Heart right ventricle (tissue), 16 donors: Measurements from ENCODE around the gene SMYD3. TPM values are rescaled to one million over a fixed set of nuclear protein-coding genes. Genes with fewer than 3 reads are reported as not detected.

Experiments
- ATAC-seq, 8 donors: fragments of 200-7000 bp; cut with Tn5 transposase; one replicate each; pipeline ENCODE4 v1.9.1; 2020; ENCODE audit warnings: mild to moderate bottlenecking in 8 of 8, moderate library complexity in 8 of 8, moderate number of reproducible peaks in 1 of 8
- DNase-seq, 2 donors: peaks; one replicate each; pipeline ENCODE4 v3.0.0-alpha.2; 2020
- H3K27ac ChIP-seq, 10 donors: fragments of 200-600 bp; sonication (generic) in 2 of 10; one replicate each; pipeline versions ENCODE4 v1.5.0 to v1.8.0; 2020 to 2022; ENCODE audit warnings: mild to moderate bottlenecking in 3 of 10
- H3K27me3 ChIP-seq, 7 donors: fragments of 200-600 bp; one replicate each; pipeline ENCODE4 v1.8.0; 2021 to 2022; ENCODE audit warnings: mild to moderate bottlenecking in 2 of 7
- H3K36me3 ChIP-seq, 9 donors: fragments of 200-600 bp; sonication (generic) in 1 of 9; one replicate each; pipeline versions ENCODE4 v1.5.0 to v1.8.0; 2020 to 2022; ENCODE audit warnings: mild to moderate bottlenecking in 2 of 9
- H3K4me1 ChIP-seq, 9 donors: fragments of 200-600 bp; sonication (generic) in 1 of 9; one replicate each; pipeline versions ENCODE4 v1.5.0 to v1.8.0; 2020 to 2022; ENCODE audit warnings: mild to moderate bottlenecking in 4 of 9
- H3K4me3 ChIP-seq, 10 donors: fragments of 200-600 bp; sonication (generic) in 2 of 10; one replicate each; pipeline versions ENCODE4 v1.5.0 to v1.8.0; 2020 to 2022; ENCODE audit warnings: mild to moderate bottlenecking in 7 of 10, moderate library complexity in 2 of 10
- H3K9me3 ChIP-seq, 11 donors: fragments of 200-600 bp in 10 of 11; sonication (generic) in 2 of 11; one replicate each; pipeline versions ENCODE4 v1.5.0 to v1.8.0; 2013 to 2022; ENCODE audit warnings: mild to moderate bottlenecking in 2 of 11, control low read depth in 1 of 11, moderate library complexity in 1 of 11
- WGBS, 2 donors: extraction: QIAGEN DNeasy Blood & Tissue Kit; methylation state at CpG; one replicate each; pipeline ENCODE4 v1.1.7; 2013; ENCODE audit warnings: inconsistent platforms in 1 of 2; 5-methylcytosine and 5-hydroxymethylcytosine counted together
- intact Hi-C, 10 donors: fragments of 100-400 bp; cut with DNase I; formaldehyde crosslinking; loops; one replicate each; pipeline versions ENCODE4 v1.11.1 to v1.14.2; 2022
- polyA plus RNA-seq, 2 donors: library from polyadenylated mRNA; stranded (reverse); fragments of 200-250 nt; gene quantifications; one replicate each; pipeline ENCODE4 v1.2.3, GENCODE V29; 2013
- total RNA-seq, 10 donors: library from RNA; stranded (reverse); fragmentation: NEBNext Ultra II Directional in 3 of 10; extraction: Animal tissue kit (Norgen Biotek cat#: 25700) in 3 of 10; gene quantifications; one replicate each; pipeline versions ENCODE4 v1.2.1 to v1.2.4, GENCODE V29; 2021 to 2023
- TF ChIP-seq, protein P1 (sequence below), 9 donors: fragments of 200-600 bp; sonication (generic) in 2 of 9; IDR thresholded peaks; one replicate each; pipeline versions ENCODE4 v1.5.0 to v1.8.0; 2021 to 2022; ENCODE audit warnings: antibody characterized with exemption in 9 of 9, mild to moderate bottlenecking in 5 of 9, moderate library complexity in 1 of 9
- donor health status: Arrhythmogenic right ventricular cardiomyopathy.
- donor health status: ischemic (EF 13 %, LVEDD 7.1; RV severe dilation, severe dysfunction).
- donor health status: healthy with polysubstance abuse.
- donor health status: DM: no; HTN: yes; CAD: no.
- donor health status: DM: no; HTN: no; CAD: no.
- donor health status: ischemic (EF 25% LVEDD 6.9; RV normal size, moderate dysfunction).
- donor health status: ischemic (EF 25% LVEDD 5.7; RV mildly dilated, moderate dysfunction).
- donor health status: healthy.
- donor health status: DM: yes; HTN: yes; CAD: no.
- donor health status: Ischemic cardiomyopathy.
- donor health status: ischemic (EF 35%, LVEDD 5.7; RV mildly dilated, moderate dysfunction).
- donor health status: nonischemic (EF 11% LVEDD 7.7; RV severe dilation, severe dysfunction).
- donor health status: DM: yes; HTN: yes; CAD: no.
- donor health status: PGD.
- donor health status: ischemic (EF 29% LVEDD 5.4; RV normal size, mild dysfunction).
- donor health status: nonischemic (EF 23%, LVEDD 6.1; RV moderate dilation, normal function).

SMYD3 gene
- total and polyA plus RNA-seq, 12 donors: 5.9 to 13.9 (median 8.1) TPM

DNA sequence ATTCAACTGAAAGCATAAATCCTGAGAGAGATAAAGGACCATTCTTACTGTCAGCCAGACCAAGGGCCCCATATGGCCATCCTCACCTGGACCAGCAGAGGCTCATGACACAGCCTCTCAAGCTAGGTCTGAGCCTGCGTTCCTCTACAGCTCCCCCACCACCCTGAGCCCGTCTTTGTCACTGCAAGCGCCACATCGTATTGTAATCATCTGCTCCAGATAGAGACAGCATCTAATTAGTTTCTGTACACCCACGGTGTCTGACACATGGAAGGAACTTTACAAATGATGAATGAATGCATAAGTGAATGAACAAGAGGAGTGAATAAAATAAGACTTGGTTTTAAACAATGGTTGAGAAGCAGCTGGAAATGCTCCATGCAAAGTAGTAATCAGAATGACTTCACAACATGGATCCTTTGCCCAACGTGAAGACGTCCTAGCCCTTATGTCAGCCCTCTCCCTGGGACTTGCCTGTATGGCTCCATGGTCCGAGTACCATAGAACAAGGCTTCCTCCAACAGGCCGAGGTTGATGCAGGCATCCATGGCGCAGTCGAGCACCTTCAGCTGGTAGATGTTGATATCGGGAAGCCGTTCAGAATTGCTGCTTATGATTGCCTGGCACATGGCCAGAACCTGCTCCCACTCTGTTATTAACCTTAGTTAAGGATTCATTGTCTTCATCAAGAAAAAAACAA, 648.9 kb downstream of the SMYD3 start:
- ATAC-seq (no peak), DNase-seq (no peak)
- Histone ChIP-seq H3K4me3 (no peak overlapping the region), H3K36me3 (no peaks in the 10 kb centered on the region), H3K4me1 (peaks cover 0 to 27% (median 13%) of the 10 kb centered on the region in 9 donors), H3K27ac (no peak overlapping the region), H3K9me3 (peaks cover 0 to 8% (median 0%) of the 10 kb centered on the region in 11 donors), H3K27me3 (no peaks in the 10 kb centered on the region)
- intact Hi-C loops: no loop called here
- WGBS, 2 donors: 93 to 95% methylated on average over 13 of the region's 13 CpGs
- TF ChIP-seq, protein P1, sequence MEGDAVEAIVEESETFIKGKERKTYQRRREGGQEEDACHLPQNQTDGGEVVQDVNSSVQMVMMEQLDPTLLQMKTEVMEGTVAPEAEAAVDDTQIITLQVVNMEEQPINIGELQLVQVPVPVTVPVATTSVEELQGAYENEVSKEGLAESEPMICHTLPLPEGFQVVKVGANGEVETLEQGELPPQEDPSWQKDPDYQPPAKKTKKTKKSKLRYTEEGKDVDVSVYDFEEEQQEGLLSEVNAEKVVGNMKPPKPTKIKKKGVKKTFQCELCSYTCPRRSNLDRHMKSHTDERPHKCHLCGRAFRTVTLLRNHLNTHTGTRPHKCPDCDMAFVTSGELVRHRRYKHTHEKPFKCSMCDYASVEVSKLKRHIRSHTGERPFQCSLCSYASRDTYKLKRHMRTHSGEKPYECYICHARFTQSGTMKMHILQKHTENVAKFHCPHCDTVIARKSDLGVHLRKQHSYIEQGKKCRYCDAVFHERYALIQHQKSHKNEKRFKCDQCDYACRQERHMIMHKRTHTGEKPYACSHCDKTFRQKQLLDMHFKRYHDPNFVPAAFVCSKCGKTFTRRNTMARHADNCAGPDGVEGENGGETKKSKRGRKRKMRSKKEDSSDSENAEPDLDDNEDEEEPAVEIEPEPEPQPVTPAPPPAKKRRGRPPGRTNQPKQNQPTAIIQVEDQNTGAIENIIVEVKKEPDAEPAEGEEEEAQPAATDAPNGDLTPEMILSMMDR (IDR thresholded peaks at IDR 0.05): no peak

DNA sequence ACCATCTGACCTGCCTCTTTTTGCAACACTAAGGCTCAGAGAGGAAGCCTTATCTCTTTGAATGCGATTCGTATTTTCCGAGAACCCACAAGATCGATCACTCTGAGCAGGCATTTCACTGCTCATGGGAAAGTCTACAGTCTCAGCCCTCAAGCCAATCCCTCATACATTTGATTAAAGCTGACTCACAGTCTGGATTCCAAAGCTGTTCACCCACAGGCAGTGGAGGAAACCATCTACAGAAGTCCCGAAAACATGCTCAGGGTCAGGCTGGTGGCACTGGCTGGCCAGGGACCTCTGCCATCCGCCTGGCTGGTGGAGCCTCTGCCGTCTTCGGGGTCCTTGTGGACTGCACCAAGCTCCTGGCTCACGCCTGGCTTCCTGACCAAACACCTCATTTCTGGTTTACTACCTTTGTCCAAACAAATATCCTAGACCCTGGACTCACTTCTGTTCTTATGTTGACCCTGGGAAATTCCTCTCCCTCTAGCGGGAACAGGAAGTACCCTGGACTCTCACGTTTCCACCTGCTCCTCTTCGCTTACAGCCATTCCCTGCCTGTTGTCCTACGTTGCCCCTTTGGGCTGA, 650.0 kb downstream of the SMYD3 start:
- TF ChIP-seq, protein P1 (IDR thresholded peaks at IDR 0.05): no peak
- ATAC-seq: no peak

GRCh38 chr1:245855846-245856730, 651.0 kb downstream of the SMYD3 start:
- Histone ChIP-seq H3K4me1 (peaks cover 0 to 21% (median 13%) of the 10 kb centered on the region in 9 donors), H3K4me3 (no peak overlapping the region), H3K27ac (no peak overlapping the region), H3K9me3 (peaks cover 0 to 8% (median 0%) of the 10 kb centered on the region in 11 donors), H3K27me3 (no peaks in the 10 kb centered on the region), H3K36me3 (no peaks in the 10 kb centered on the region)
- intact Hi-C loops: no loop called here
- DNase-seq (no peak), ATAC-seq (no peak)
- TF ChIP-seq, protein P1 (IDR thresholded peaks at IDR 0.05): no peak
- WGBS, 2 donors: 85 to 89% methylated on average over 8 of the region's 8 CpGs

More for the DNA sequence above, 650.0 kb downstream of the SMYD3 start:
- DNase-seq: no peak
- Histone ChIP-seq H3K36me3 (no peaks in the 10 kb centered on the region), H3K27me3 (no peaks in the 10 kb centered on the region), H3K27ac (no peak overlapping the region), H3K4me1 (peaks cover 0 to 27% (median 13%) of the 10 kb centered on the region in 9 donors), H3K4me3 (no peak overlapping the region), H3K9me3 (peaks cover 0 to 8% (median 0%) of the 10 kb centered on the region in 11 donors)
- intact Hi-C loops: loop anchor here in 1 of 10 donors (1.0 kb wide), 1 partner anchor 25 kb away; no protein-coding TSS in a partner anchor
- WGBS, 2 donors: 73 to 86% methylated on average over 13 of the region's 13 CpGs

DNA sequence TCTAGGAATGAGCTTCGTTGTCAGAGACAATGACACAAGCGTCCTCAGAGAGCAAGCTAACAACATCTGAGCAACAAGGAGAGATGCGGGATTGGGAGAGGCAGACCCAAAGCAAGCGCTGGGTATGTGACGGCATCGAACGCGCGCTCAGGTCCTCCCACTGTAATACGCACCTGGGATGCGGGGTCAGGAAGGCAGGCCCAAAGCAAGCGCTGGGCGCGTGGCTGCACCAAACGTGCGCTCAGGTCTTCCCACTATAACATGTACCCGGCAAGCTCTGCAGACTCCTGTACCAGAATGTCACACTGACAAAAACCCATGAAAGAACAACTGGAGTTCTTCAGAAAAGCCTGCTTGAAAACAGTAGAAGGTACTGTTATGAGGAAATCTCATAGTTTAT, 653.8 kb downstream of the SMYD3 start:
- no peak for DNase-seq
- intact Hi-C loops: no loop called here
- 96 to 97% methylated on average over 17 of the region's 17 CpGs for WGBS, 2 donors
- ATAC-seq: no peak
- Histone ChIP-seq H3K27me3 (no peaks in the 10 kb centered on the region), H3K27ac (no peak overlapping the region), H3K4me1 (no peaks in the 10 kb centered on the region), H3K4me3 (no peak overlapping the region), H3K9me3 (peaks cover 0 to 8% (median 0%) of the 10 kb centered on the region in 11 donors), H3K36me3 (no peaks in the 10 kb centered on the region)
- TF ChIP-seq, protein P1 (IDR thresholded peaks at IDR 0.05): no peak
